ENCODE data around the gene RNF126. TPM values are rescaled to one million over a fixed set of nuclear protein-coding genes. Genes with fewer than 3 reads are reported as not detected.

RNF126 gene
- total and polyA plus RNA-seq, 12 donors, result 20.3 to 46.1 (median 25.0) TPM

GRCh38 chr19:682678-683320 lies 19.8 kb upstream of the RNF126 start:
- no peak for TF ChIP-seq CTCF (IDR thresholded peaks at IDR 0.05)
- Histone ChIP-seq H3K27ac (no peak overlapping the region), H3K4me1 (peaks cover 2 to 25% (median 15%) of the 10 kb centered on the region in 9 donors), H3K27me3 (peaks cover 0 to 3% (median 0%) of the 10 kb centered on the region in 7 donors), H3K36me3 (peaks cover 0 to 13% (median 0%) of the 10 kb centered on the region in 9 donors), H3K4me3 (no peak overlapping the region), H3K9me3 (no peaks in the 10 kb centered on the region)
- 79 to 86% methylated on average over 25 of the region's 25 CpGs for WGBS, 2 donors
- DNase-seq, result no peak
- ATAC-seq, result no peak
- intact Hi-C loops (cut with DNase I), result no loop called here

GRCh38 chr19:681029-682019 lies 18.3 kb upstream of the RNF126 start:
- DNase-seq, result peak; percentile 90
- intact Hi-C loops (cut with DNase I), result loop anchor here in 1 of 10 donors (2.0 kb wide), 1 partner anchor 19 kb away; the partner anchor contains the start of gene RNF126
- H3K4me3 ChIP-seq, result peak overlapping the region in 7 of 10 donors; percentile 18 to 87 (median 73)
- H3K36me3 ChIP-seq, result peaks cover 0 to 13% (median 0%) of the 10 kb centered on the region in 9 donors
- H3K4me1 ChIP-seq, result peaks cover 7 to 38% (median 27%) of the 10 kb centered on the region in 9 donors
- WGBS, 2 donors, result 69 to 74% methylated on average over 54 of the region's 54 CpGs
- peak overlapping the region in 8 of 10 donors; percentile 37 to 99 (median 96) for H3K27ac ChIP-seq
- no peak for TF ChIP-seq CTCF (IDR thresholded peaks at IDR 0.05)
- peak in 1 of 8 donors; percentile 3 for ATAC-seq
- H3K27me3 ChIP-seq, result peaks cover 0 to 14% (median 0%) of the 10 kb centered on the region in 7 donors
- no peaks in the 10 kb centered on the region for H3K9me3 ChIP-seq

DNA sequence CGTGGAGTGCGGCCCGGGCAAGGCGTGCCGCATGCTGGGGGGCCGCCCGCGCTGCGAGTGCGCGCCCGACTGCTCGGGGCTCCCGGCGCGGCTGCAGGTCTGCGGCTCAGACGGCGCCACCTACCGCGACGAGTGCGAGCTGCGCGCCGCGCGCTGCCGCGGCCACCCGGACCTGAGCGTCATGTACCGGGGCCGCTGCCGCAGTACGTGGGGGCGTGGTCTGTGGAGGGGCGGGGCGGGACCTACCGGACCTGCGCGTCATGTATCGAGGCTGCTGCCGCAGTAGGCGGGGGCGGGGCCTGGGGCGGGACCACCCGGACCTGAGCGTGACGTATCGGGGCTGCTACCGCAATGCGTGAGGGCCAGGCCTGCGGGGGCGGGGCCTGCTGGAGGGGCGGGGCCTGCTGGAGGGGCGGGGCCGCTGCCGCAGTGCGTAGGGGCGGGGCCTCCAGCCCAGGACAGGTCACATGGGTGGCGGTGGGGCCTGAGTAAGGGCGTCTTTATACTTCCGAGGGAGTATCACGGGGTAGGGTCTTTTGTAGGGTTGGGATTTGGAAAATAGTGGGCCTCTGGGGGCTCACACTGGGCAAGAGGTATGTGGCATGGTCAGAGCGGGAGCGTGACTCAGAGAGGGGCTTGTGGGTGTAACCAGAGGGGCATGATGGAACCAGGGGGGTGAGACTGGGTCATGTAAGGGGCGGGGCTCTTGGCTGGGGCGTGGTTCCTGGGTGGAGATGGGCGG lies 17.4 kb upstream of the RNF126 start:
- ATAC-seq, result peak; percentile 82 to 91 (median 88)
- Histone ChIP-seq H3K27me3 (peaks cover 0 to 20% (median 0%) of the 10 kb centered on the region in 7 donors), H3K4me3 (peak overlapping the region; percentile 49 to 87 (median 76)), H3K27ac (peak overlapping the region; percentile 84 to 99 (median 97)), H3K4me1 (peaks cover 10 to 43% (median 33%) of the 10 kb centered on the region in 9 donors), H3K9me3 (no peaks in the 10 kb centered on the region), H3K36me3 (peaks cover 0 to 13% (median 0%) of the 10 kb centered on the region in 9 donors)
- peak; percentile 99 to 100 for DNase-seq
- WGBS, 2 donors, result 1 to 2% methylated on average over 68 to 70 of the region's 70 CpGs
- TF ChIP-seq CTCF (IDR thresholded peaks at IDR 0.05), result peak in 8 of 9 donors; percentile 27 to 68 (median 52)
- intact Hi-C loops (cut with DNase I), result loop anchor here in 1 of 10 donors (2.0 kb wide), 1 partner anchor 18 kb away; the partner anchor contains the start of gene RNF126

Data from heart right ventricle (tissue), 16 donors.